Caco-2 (cell line): ENCODE data around the gene TMEM190. TPM values are rescaled to one million over a fixed set of nuclear protein-coding genes. Genes with fewer than 3 reads are reported as not detected.

Experiments
- BruUV-seq: library from RNA; stranded (reverse); fragments of 400-500 nt; replicated peaks from 2 replicates; lab custom pipeline; 2021; lab: Mats Ljungman, UMichigan
- CTCF ChIA-PET: fragments of 300-600 bp; sonication (Branson Sonifier 250); formaldehyde crosslinking; loops from one replicate; lab custom pipeline; 2022; ENCODE audit warnings: antibody characterized with exemption; lab: Charles Lee
- POLR2A ChIA-PET: fragments of 300-600 bp; sonication (Branson Sonifier 250); formaldehyde crosslinking; loops from one replicate; lab custom pipeline; 2022; ENCODE audit warnings: antibody characterized with exemption; lab: Charles Lee
- DNase-seq, 2 experiments: peaks; one replicate each; pipeline versions ENCODE4 v3.0.0 to v3.0.0-alpha.2; 2020 to 2022
- H3K27me3 ChIP-seq: replicated peaks from 2 replicates; pipeline ENCODE4 v1.6.0; 2011; ENCODE audit warnings: low read length; ENCODE audit not compliant: control insufficient read depth, insufficient read depth
- H3K36me3 ChIP-seq: 2 replicates; pipeline ENCODE4 v1.5.1; 2011; ENCODE audit warnings: low read length; ENCODE audit not compliant: control insufficient read depth, insufficient read depth
- H3K4me1 ChIP-seq: fragments of 250-450 bp; sonication (Bioruptor Pico); 2 replicates; pipeline ENCODE4 v1.5.1; 2020; ENCODE audit warnings: mild to moderate bottlenecking
- H3K4me3 ChIP-seq: 2 replicates; pipeline ENCODE4 v1.5.1; 2011; ENCODE audit warnings: low read depth, mild to moderate bottlenecking, control low read depth, low read length
- H3K9me3 ChIP-seq: fragments of 250-450 bp; sonication (Bioruptor Pico); 2 replicates; pipeline ENCODE4 v1.5.1; 2020; ENCODE audit warnings: mild to moderate bottlenecking, moderate library complexity
- H3K27ac Mint-ChIP-seq: one replicate; pipeline ENCODE4 v1.8.0; 2022; ENCODE audit warnings: mixed read lengths; ENCODE audit not compliant: unreplicated experiment
- H3K27me3 Mint-ChIP-seq: one replicate; pipeline ENCODE4 v1.8.0; 2022; ENCODE audit warnings: mixed read lengths; ENCODE audit not compliant: insufficient read depth, unreplicated experiment
- H3K36me3 Mint-ChIP-seq: one replicate; pipeline ENCODE4 v1.8.0; 2022; ENCODE audit warnings: mild to moderate bottlenecking, mixed read lengths; ENCODE audit not compliant: insufficient read depth, unreplicated experiment
- H3K4me1 Mint-ChIP-seq: one replicate; pipeline ENCODE4 v1.8.0; 2022; ENCODE audit warnings: low read depth, mixed read lengths; ENCODE audit not compliant: unreplicated experiment
- H3K4me3 Mint-ChIP-seq: one replicate; pipeline ENCODE4 v1.8.0; 2022; ENCODE audit warnings: mild to moderate bottlenecking, moderate library complexity, mixed read lengths; ENCODE audit not compliant: unreplicated experiment
- H3K9me3 Mint-ChIP-seq: one replicate; pipeline ENCODE4 v1.8.0; 2022; ENCODE audit warnings: mixed read lengths; ENCODE audit not compliant: unreplicated experiment
- CTCF ChIP-seq, 2 experiments: fragments of 200-600 bp in 1 of 2; IDR thresholded peaks; 1 replicate in 1 of 2; 2 replicates in 1 of 2; pipeline versions ENCODE4 v1.5.1 to v1.8.0; 2011 to 2022; ENCODE audit warnings: antibody characterized with exemption in 1 of 2, control low read depth in 1 of 2, inconsistent platforms in 1 of 2, low read depth in 1 of 2, low read length in 1 of 2, mild to moderate bottlenecking in 1 of 2, moderate library complexity in 1 of 2; ENCODE audit not compliant: insufficient read depth in 1 of 2, severe bottlenecking in 1 of 2, unreplicated experiment in 1 of 2
- intact Hi-C: fragments of 100-400 bp; cut with micrococcal nuclease; formaldehyde crosslinking; loops from one replicate; pipeline ENCODE4 v1.10.0; 2022; ENCODE audit not compliant: unreplicated experiment
- total RNA-seq: library from RNA; stranded (reverse); gene quantifications from 2 replicates; pipeline ENCODE4 v1.2.3, GENCODE V29; 2022

TMEM190 gene
- total RNA-seq, 1 experiment from 2014 or later: not detected

GRCh38 chr19:55402509-55402908 is 25.9 kb downstream of the TMEM190 start:
- peaks cover 12% of the 10 kb centered on the region; the same call in 1 of the 2 replicates for H3K4me1 ChIP-seq
- H3K4me3 Mint-ChIP-seq: no peak overlapping the region
- no peaks in the 10 kb centered on the region for H3K27me3 ChIP-seq
- no peak overlapping the region for H3K4me3 ChIP-seq
- no peaks in the 10 kb centered on the region for H3K9me3 ChIP-seq
- DNase-seq: no peak
- no peak overlapping the region for H3K27ac Mint-ChIP-seq
- H3K4me1 Mint-ChIP-seq: peaks cover 14% of the 10 kb centered on the region
- POLR2A ChIA-PET: interaction anchor here (0.7 kb wide), 1 partner anchor 63 kb away, joined by 3 read pairs; the partner anchor contains the start of gene KMT5C
- peaks cover 9% of the 10 kb centered on the region; the same call in 1 of the 2 replicates for H3K36me3 ChIP-seq
- BruUV-seq: no TSS peak
- H3K36me3 Mint-ChIP-seq: peaks cover 96% of the 10 kb centered on the region
- no peaks in the 10 kb centered on the region for H3K9me3 Mint-ChIP-seq
- CTCF ChIA-PET: no interaction called here
- intact Hi-C loops: loop anchor here (10.0 kb wide), 1 partner anchor 102 kb away; no protein-coding TSS in a partner anchor
- no peaks in the 10 kb centered on the region for H3K27me3 Mint-ChIP-seq
- TF ChIP-seq CTCF (IDR thresholded peaks at IDR 0.05; ENCODE audit: insufficient read depth in 1 of 2, low read depth in 1 of 2, low read length in 1 of 2, severe bottlenecking in 1 of 2, unreplicated experiment in 1 of 2): no peak

GRCh38 chr19:55405638-55406037 is 29.0 kb downstream of the TMEM190 start:
- no peak for TF ChIP-seq CTCF (IDR thresholded peaks at IDR 0.05; ENCODE audit: insufficient read depth in 1 of 2, low read depth in 1 of 2, low read length in 1 of 2, severe bottlenecking in 1 of 2, unreplicated experiment in 1 of 2)
- Histone ChIP-seq H3K4me1 (peaks cover 18% of the 10 kb centered on the region), H3K36me3 (peaks cover 9% of the 10 kb centered on the region; the same call in 1 of the 2 replicates), H3K9me3 (peaks cover 13% of the 10 kb centered on the region; the same call in 1 of the 2 replicates), H3K4me3 (no peak overlapping the region), H3K27me3 (no peaks in the 10 kb centered on the region)
- H3K27me3 Mint-ChIP-seq: peaks cover 3% of the 10 kb centered on the region
- peak overlapping the region; percentile 93 for H3K4me3 Mint-ChIP-seq
- peaks cover 11% of the 10 kb centered on the region for H3K9me3 Mint-ChIP-seq
- no peak for DNase-seq
- ChIA-PET POLR2A (interaction anchor here (0.6 kb wide), 2 partner anchors 235 to 1625 kb away, joined by 3 to 8 read pairs; partner anchors contain the start of gene ZNF580), CTCF (no interaction called here)
- H3K4me1 Mint-ChIP-seq: peaks cover 14% of the 10 kb centered on the region
- no TSS peak for BruUV-seq
- intact Hi-C loops: loop anchor here (10.0 kb wide), 1 partner anchor 99 kb away; no protein-coding TSS in a partner anchor
- H3K36me3 Mint-ChIP-seq: peaks cover 91% of the 10 kb centered on the region
- peak overlapping the region; percentile 99 for H3K27ac Mint-ChIP-seq

GRCh38 chr19:55406091-55406825 is 29.6 kb downstream of the TMEM190 start:
- Mint-ChIP-seq H3K36me3 (peaks cover 84% of the 10 kb centered on the region), H3K4me3 (peak overlapping the region; percentile 93), H3K9me3 (peaks cover 11% of the 10 kb centered on the region), H3K4me1 (peaks cover 14% of the 10 kb centered on the region), H3K27ac (peak overlapping the region; percentile 99), H3K27me3 (peaks cover 5% of the 10 kb centered on the region)
- ChIA-PET CTCF (no interaction called here), POLR2A (interaction anchor here (0.6 to 1.8 kb wide), 4 partner anchors 21 to 1626 kb away, joined by 3 to 24 read pairs (median 8); partner anchors contain the start of genes KMT5C, RPL28 and ZNF580)
- intact Hi-C loops: loop anchor here (10.0 kb wide), 1 partner anchor 99 kb away; no protein-coding TSS in a partner anchor
- no peak for DNase-seq
- Histone ChIP-seq H3K4me1 (peaks cover 18% of the 10 kb centered on the region), H3K9me3 (peaks cover 13% of the 10 kb centered on the region; the same call in 1 of the 2 replicates), H3K4me3 (peak overlapping the region; percentile 94), H3K36me3 (peaks cover 9% of the 10 kb centered on the region; the same call in 1 of the 2 replicates), H3K27me3 (no peaks in the 10 kb centered on the region)
- BruUV-seq: TSS peak; percentile 53
- TF ChIP-seq CTCF (IDR thresholded peaks at IDR 0.05; ENCODE audit: insufficient read depth in 1 of 2, low read depth in 1 of 2, low read length in 1 of 2, severe bottlenecking in 1 of 2, unreplicated experiment in 1 of 2): no peak
